OCI-LY7 (cell line): ENCODE data around the gene EIF4E2. TPM values are rescaled to one million over a fixed set of nuclear protein-coding genes. Genes with fewer than 3 reads are reported as not detected.

Source experiments
- BruUV-seq: library from RNA; stranded (reverse); fragments of 400-500 nt; replicated peaks from 2 replicates; lab custom pipeline; 2021; lab: Mats Ljungman, UMichigan
- CTCF ChIA-PET: fragments of 300-600 bp; sonication (Branson Sonifier 250); formaldehyde crosslinking; loops from one replicate; lab custom pipeline; 2022; ENCODE audit warnings: antibody characterized with exemption; ENCODE audit not compliant: unreplicated experiment; lab: Charles Lee
- POLR2A ChIA-PET: fragments of 300-600 bp; sonication (Branson Sonifier 250); formaldehyde crosslinking; loops from one replicate; lab custom pipeline; 2022; ENCODE audit warnings: antibody characterized with exemption; lab: Charles Lee
- DNase-seq: peaks from one replicate; pipeline ENCODE4 v3.0.0-alpha.2; 2015; ENCODE audit warnings: low spot score
- H2AFZ ChIP-seq: fragments of 200-600 bp; sonication (generic), shearing (Covaris generic); 2 replicates; pipeline ENCODE4 v1.6.1; 2014; ENCODE audit warnings: mild to moderate bottlenecking, antibody characterized with exemption, low read length, moderate library complexity
- H3K27ac ChIP-seq: fragments of 200-600 bp; sonication (generic); 2 replicates; pipeline ENCODE4 v1.5.1; 2014; ENCODE audit warnings: mixed run types, low read depth, mild to moderate bottlenecking, moderate library complexity, low read length, inconsistent platforms; ENCODE audit not compliant: poor library complexity, severe bottlenecking
- H3K36me3 ChIP-seq: fragments of 200-600 bp; sonication (generic); 2 replicates; pipeline ENCODE4 v1.6.1; 2014; ENCODE audit warnings: mild to moderate bottlenecking, antibody characterized with exemption, low read length, moderate library complexity, mixed read lengths; ENCODE audit not compliant: insufficient read depth
- H3K4me1 ChIP-seq: fragments of 200-600 bp; sonication (generic); 2 replicates; pipeline ENCODE4 v1.5.1; 2014; ENCODE audit warnings: mild to moderate bottlenecking, low read length; ENCODE audit not compliant: insufficient read depth, poor library complexity, severe bottlenecking
- H3K4me2 ChIP-seq: fragments of 200-600 bp; sonication (generic); 2 replicates; pipeline ENCODE4 v1.6.1; 2014; ENCODE audit warnings: mild to moderate bottlenecking, low read length
- H3K4me3 ChIP-seq: fragments of 200-600 bp; sonication (generic); 2 replicates; pipeline ENCODE4 v1.5.1; 2014; ENCODE audit warnings: mild to moderate bottlenecking, low read depth, low read length; ENCODE audit not compliant: poor library complexity, severe bottlenecking
- H3K79me2 ChIP-seq: fragments of 200-600 bp; sonication (generic); 2 replicates; pipeline ENCODE4 v1.6.1; 2016; ENCODE audit warnings: low read depth, mild to moderate bottlenecking, low read length, moderate library complexity, mixed read lengths; ENCODE audit not compliant: insufficient read depth
- H3K9me2 ChIP-seq: fragments of 200-600 bp; sonication (generic); 2 replicates; pipeline ENCODE4 v1.6.1; 2016; ENCODE audit warnings: mild to moderate bottlenecking, low read length, mixed read lengths; ENCODE audit not compliant: insufficient read depth
- H3K9me3 ChIP-seq: fragments of 200-600 bp; sonication (generic); 2 replicates; pipeline ENCODE4 v1.6.1; 2014; ENCODE audit warnings: mild to moderate bottlenecking, mixed run types, low read length, mixed read lengths
- H4K20me1 ChIP-seq: fragments of 200-600 bp; sonication (generic); 2 replicates; pipeline ENCODE4 v1.6.1; 2014; ENCODE audit warnings: mild to moderate bottlenecking, antibody characterized with exemption, low read length, moderate library complexity, mixed read lengths; ENCODE audit not compliant: insufficient read depth
- CTCF ChIP-seq: fragments of 200-600 bp; sonication (generic); conservative IDR thresholded peaks from 2 replicates; pipeline ENCODE4 v1.5.1; 2014; ENCODE audit warnings: mild to moderate bottlenecking, antibody characterized with exemption, low read length, moderate library complexity, mixed read lengths
- EZH2phosphoT487 ChIP-seq: fragments of 200-600 bp; sonication (generic); IDR thresholded peaks from 2 replicates; pipeline ENCODE4 v1.6.1; 2018; ENCODE audit warnings: low read depth, borderline replicate concordance, mild to moderate bottlenecking, mixed run types, antibody characterized with exemption, low read length, moderate library complexity, mixed read lengths
- intact Hi-C: fragments of 100-400 bp; cut with micrococcal nuclease; formaldehyde crosslinking; loops from one replicate; pipeline ENCODE4 v1.10.0; 2022; ENCODE audit not compliant: unreplicated experiment
- total RNA-seq, 2 experiments: library from RNA; depleted of rRNA in 1 of 2; stranded (reverse); fragments of >200 nt in 1 of 2; shearing (Covaris generic) in 1 of 2; gene quantifications; 2 replicates each; pipeline ENCODE4 v1.2.3, GENCODE V29; 2014 to 2022

EIF4E2 gene
- total RNA-seq, 2 experiments from 2014 or later: 59.9 to 76.3 TPM

DNA sequence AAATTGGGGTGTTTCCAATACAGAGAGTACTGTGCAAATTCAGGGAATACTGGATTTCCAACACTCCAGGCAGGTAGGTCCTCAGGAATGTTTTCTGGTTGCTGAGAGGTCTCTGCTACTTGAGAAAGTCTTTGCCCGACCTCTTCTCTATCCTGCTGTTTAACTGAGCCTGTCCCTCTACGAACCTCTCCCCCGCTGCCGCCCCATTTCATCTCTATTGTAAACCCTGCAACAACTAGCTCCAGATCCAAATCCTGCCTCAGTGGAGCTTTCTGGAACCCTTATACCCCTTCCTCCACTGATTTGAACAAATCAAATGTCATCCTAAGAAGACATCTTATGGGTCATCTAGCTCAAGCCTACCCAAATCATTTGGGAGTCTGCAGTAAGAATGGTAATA, 1.3 kb downstream of the EIF4E2 start:
- H3K27ac ChIP-seq: no peak overlapping the region
- peaks cover 19% of the 10 kb centered on the region for H3K4me1 ChIP-seq
- BruUV-seq: no TSS peak
- no peak overlapping the region for H2AFZ ChIP-seq
- peaks cover 7% of the 10 kb centered on the region; the same call in 1 of the 2 replicates for H4K20me1 ChIP-seq
- peak overlapping the region; percentile 85 for H3K4me2 ChIP-seq
- peaks cover 61% of the 10 kb centered on the region for H3K79me2 ChIP-seq
- ChIA-PET POLR2A (interaction anchor here (0.6 to 0.7 kb wide), 2 partner anchors 54 to 874 kb away, joined by 3 to 4 read pairs; no protein-coding TSS in a partner anchor), CTCF (no interaction called here)
- no peaks in the 10 kb centered on the region for H3K9me2 ChIP-seq
- no peak for TF ChIP-seq CTCF
- TF ChIP-seq EZH2phosphoT487: no peak
- peaks cover 5% of the 10 kb centered on the region; the same call in 1 of the 2 replicates for H3K9me3 ChIP-seq
- intact Hi-C loops: loop anchor here (5.0 kb wide), 1 partner anchor 589 kb away; the partner anchor contains the start of gene DIS3L2
- peaks cover 58% of the 10 kb centered on the region for H3K36me3 ChIP-seq
- peak overlapping the region; percentile 93 for H3K4me3 ChIP-seq
- no peak for DNase-seq

GRCh38 chr2:232556426-232556825, 5.9 kb downstream of the EIF4E2 start:
- Histone ChIP-seq H3K27ac (no peak overlapping the region), H3K79me2 (peaks cover 22% of the 10 kb centered on the region), H3K4me1 (peaks cover 6% of the 10 kb centered on the region), H2AFZ (no peak overlapping the region), H3K9me3 (no peaks in the 10 kb centered on the region), H3K4me3 (no peak overlapping the region), H3K9me2 (no peaks in the 10 kb centered on the region), H3K36me3 (peaks cover 73% of the 10 kb centered on the region), H3K4me2 (no peak overlapping the region), H4K20me1 (peaks cover 7% of the 10 kb centered on the region; the same call in 1 of the 2 replicates)
- CTCF ChIA-PET: no interaction called here
- no peak for DNase-seq
- intact Hi-C loops: no loop called here
- TF ChIP-seq CTCF: no peak
- TF ChIP-seq EZH2phosphoT487: no peak
- BruUV-seq: no TSS peak
- POLR2A ChIA-PET: no interaction called here

GRCh38 chr2:232562515-232563151, 12.1 kb downstream of the EIF4E2 start:
- Histone ChIP-seq H3K4me3 (no peak overlapping the region), H2AFZ (no peak overlapping the region), H3K4me2 (no peak overlapping the region), H3K36me3 (peaks cover 85% of the 10 kb centered on the region), H3K79me2 (no peaks in the 10 kb centered on the region), H4K20me1 (no peaks in the 10 kb centered on the region), H3K9me2 (no peaks in the 10 kb centered on the region), H3K27ac (no peak overlapping the region), H3K9me3 (no peaks in the 10 kb centered on the region), H3K4me1 (no peaks in the 10 kb centered on the region)
- CTCF ChIA-PET: no interaction called here
- no TSS peak for BruUV-seq
- POLR2A ChIA-PET: interaction anchor here (0.5 to 1.1 kb wide), 6 partner anchors 8 to 426 kb away, joined by 3 to 7 read pairs (median 4); no protein-coding TSS in a partner anchor
- TF ChIP-seq EZH2phosphoT487: no peak
- 0 out of 2 replicates have a peak, but pooled peaks have one; percentile 25 for TF ChIP-seq CTCF
- intact Hi-C loops: no loop called here
- DNase-seq: no peak
